HL-60 (cell line): ENCODE measurements around the gene CERS6.

ENCODE experiments used
- GABPA ChIP-seq: IDR thresholded peaks from 2 replicates; pipeline ENCODE4 v1.6.1; 2012; ENCODE audit warnings: low read depth
- POLR2AphosphoS5 ChIP-seq: IDR thresholded peaks from 2 replicates; pipeline ENCODE4 v1.6.1; 2012; ENCODE audit warnings: low read depth
- TF ChIP-seq, protein P1 (sequence below): IDR thresholded peaks from one replicate; pipeline ENCODE4 v1.5.1; 2011; ENCODE audit warnings: low read length, control low read depth, inconsistent platforms; ENCODE audit not compliant: insufficient read depth
- TF ChIP-seq, protein P2 (sequence below): IDR thresholded peaks from 2 replicates; pipeline ENCODE4 v1.6.1; 2012; ENCODE audit warnings: low read depth; ENCODE audit not compliant: insufficient replicate concordance

DNA sequence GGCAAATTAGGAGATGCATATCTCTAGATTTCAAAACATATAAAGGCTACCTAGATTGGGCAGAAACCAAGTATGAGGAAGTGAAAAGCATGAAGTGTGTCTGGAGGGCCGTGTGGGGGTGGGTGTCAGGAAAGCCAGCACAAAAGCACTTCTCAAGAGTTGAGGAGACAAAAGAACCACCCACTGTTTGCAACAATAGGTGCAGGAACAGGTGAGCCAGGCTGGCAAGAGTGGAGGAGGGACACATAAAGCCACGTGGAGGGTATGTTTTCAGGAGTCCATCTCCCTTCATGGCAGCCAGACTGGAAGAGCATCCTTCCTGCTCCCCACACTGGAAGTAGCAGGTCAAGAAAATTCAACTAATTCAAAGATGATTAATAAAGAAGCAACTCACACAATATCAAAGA, 96.4 kb downstream of the CERS6 start:
- TF ChIP-seq, protein P1, sequence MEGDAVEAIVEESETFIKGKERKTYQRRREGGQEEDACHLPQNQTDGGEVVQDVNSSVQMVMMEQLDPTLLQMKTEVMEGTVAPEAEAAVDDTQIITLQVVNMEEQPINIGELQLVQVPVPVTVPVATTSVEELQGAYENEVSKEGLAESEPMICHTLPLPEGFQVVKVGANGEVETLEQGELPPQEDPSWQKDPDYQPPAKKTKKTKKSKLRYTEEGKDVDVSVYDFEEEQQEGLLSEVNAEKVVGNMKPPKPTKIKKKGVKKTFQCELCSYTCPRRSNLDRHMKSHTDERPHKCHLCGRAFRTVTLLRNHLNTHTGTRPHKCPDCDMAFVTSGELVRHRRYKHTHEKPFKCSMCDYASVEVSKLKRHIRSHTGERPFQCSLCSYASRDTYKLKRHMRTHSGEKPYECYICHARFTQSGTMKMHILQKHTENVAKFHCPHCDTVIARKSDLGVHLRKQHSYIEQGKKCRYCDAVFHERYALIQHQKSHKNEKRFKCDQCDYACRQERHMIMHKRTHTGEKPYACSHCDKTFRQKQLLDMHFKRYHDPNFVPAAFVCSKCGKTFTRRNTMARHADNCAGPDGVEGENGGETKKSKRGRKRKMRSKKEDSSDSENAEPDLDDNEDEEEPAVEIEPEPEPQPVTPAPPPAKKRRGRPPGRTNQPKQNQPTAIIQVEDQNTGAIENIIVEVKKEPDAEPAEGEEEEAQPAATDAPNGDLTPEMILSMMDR: no peak
- TF ChIP-seq GABPA: no peak
- no peak for TF ChIP-seq POLR2AphosphoS5
- TF ChIP-seq, protein P2, sequence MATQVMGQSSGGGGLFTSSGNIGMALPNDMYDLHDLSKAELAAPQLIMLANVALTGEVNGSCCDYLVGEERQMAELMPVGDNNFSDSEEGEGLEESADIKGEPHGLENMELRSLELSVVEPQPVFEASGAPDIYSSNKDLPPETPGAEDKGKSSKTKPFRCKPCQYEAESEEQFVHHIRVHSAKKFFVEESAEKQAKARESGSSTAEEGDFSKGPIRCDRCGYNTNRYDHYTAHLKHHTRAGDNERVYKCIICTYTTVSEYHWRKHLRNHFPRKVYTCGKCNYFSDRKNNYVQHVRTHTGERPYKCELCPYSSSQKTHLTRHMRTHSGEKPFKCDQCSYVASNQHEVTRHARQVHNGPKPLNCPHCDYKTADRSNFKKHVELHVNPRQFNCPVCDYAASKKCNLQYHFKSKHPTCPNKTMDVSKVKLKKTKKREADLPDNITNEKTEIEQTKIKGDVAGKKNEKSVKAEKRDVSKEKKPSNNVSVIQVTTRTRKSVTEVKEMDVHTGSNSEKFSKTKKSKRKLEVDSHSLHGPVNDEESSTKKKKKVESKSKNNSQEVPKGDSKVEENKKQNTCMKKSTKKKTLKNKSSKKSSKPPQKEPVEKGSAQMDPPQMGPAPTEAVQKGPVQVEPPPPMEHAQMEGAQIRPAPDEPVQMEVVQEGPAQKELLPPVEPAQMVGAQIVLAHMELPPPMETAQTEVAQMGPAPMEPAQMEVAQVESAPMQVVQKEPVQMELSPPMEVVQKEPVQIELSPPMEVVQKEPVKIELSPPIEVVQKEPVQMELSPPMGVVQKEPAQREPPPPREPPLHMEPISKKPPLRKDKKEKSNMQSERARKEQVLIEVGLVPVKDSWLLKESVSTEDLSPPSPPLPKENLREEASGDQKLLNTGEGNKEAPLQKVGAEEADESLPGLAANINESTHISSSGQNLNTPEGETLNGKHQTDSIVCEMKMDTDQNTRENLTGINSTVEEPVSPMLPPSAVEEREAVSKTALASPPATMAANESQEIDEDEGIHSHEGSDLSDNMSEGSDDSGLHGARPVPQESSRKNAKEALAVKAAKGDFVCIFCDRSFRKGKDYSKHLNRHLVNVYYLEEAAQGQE: no peak
